Adrenal gland (tissue), 5 donors: Measurements from ENCODE around the gene NRXN3.

Experiments used
- CTCF ChIP-seq, 6 experiments: fragments of 450-650 bp in 4 of 6; fragments of 200-600 bp in 2 of 6; sonication (generic) in 1 of 6; IDR thresholded peaks; 1 replicate in 5 of 6; 2 replicates in 1 of 6; pipeline versions ENCODE4 v1.5.1 to v1.8.0; 2016 to 2021; ENCODE audit warnings: antibody characterized with exemption in 6 of 6, mild to moderate bottlenecking in 2 of 6, moderate library complexity in 1 of 6
- POLR2A ChIP-seq, 2 donors: fragments of 450-650 bp; IDR thresholded peaks; one replicate each; pipeline ENCODE4 v1.6.1; 2017; ENCODE audit warnings: antibody characterized with exemption in 2 of 2, mild to moderate bottlenecking in 2 of 2, moderate library complexity in 1 of 2
- donor health status: DM: no; HTN: no; CAD: no.

- TF ChIP-seq POLR2A (IDR thresholded peaks at IDR 0.05) (no peak), CTCF (IDR thresholded peaks at IDR 0.05) (no peak)
Observed at GRCh38 chr14:78432046-78432445, 261.9 kb downstream of the NRXN3 start.
